ENCODE data around the gene ZYX.

Gene ZYX

GRCh38 chr7:143362131-143363015 lies 18.8 kb upstream of the ZYX start, which contains the start of gene FAM131B:
Gene FAM131B, minus strand, starts transcription at chr7:143362713. Its CDS starts 110 bp downstream, at chr7:143362603.
- DNase-seq, result no peak

GRCh38 chr7:143363016-143363937 lies 17.9 kb upstream of the ZYX start:
- no peak for DNase-seq

- no peak for DNase-seq
Measured at GRCh38 chr7:143367972-143368371, 13.2 kb upstream of the ZYX start.

GRCh38 chr7:143368387-143368786 lies 12.8 kb upstream of the ZYX start:
- no peak for DNase-seq

GRCh38 chr7:143369678-143370651 lies 11.2 kb upstream of the ZYX start:
- DNase-seq, result no peak

GRCh38 chr7:143372070-143372469 lies 9.1 kb upstream of the ZYX start:
- DNase-seq, result peak; percentile 54

- DNase-seq, result no peak
Measured at GRCh38 chr7:143373255-143373794, 7.8 kb upstream of the ZYX start.

- DNase-seq, result no peak
Measured at GRCh38 chr7:143374561-143374960, 6.6 kb upstream of the ZYX start.

GRCh38 chr7:143375298-143376034 lies 5.7 kb upstream of the ZYX start:
- no peak for DNase-seq

GRCh38 chr7:143376396-143376795 lies 4.7 kb upstream of the ZYX start:
- DNase-seq, result no peak

- DNase-seq, result no peak
Measured at GRCh38 chr7:143379611-143380259, 1.4 kb upstream of the ZYX start.

GRCh38 chr7:143380260-143380645 lies 892 bp upstream of the ZYX start:
- peak; percentile 90 for DNase-seq

- DNase-seq, result no peak
Measured at GRCh38 chr7:143381427-143382125, 431 bp downstream of the ZYX start.

- no peak for DNase-seq
Measured at GRCh38 chr7:143382126-143382790, 1.1 kb downstream of the ZYX start.

- DNase-seq, result no peak
Measured at GRCh38 chr7:143382791-143383641, 1.9 kb downstream of the ZYX start.

- DNase-seq, result no peak
Measured at GRCh38 chr7:143383642-143383957, 2.5 kb downstream of the ZYX start.

GRCh38 chr7:143384148-143384547 lies 3.0 kb downstream of the ZYX start:
- no peak for DNase-seq
